H9 (cell line): ENCODE measurements around the gene RNASET2. TPM values are rescaled to one million over a fixed set of nuclear protein-coding genes. Genes with fewer than 3 reads are reported as not detected.

ENCODE experiments used
- DNase-seq: peaks from one replicate; pipeline ENCODE4 v3.0.0-alpha.2; 2017
- H2AFZ ChIP-seq: one replicate; pipeline ENCODE4 v1.6.1; 2013; ENCODE audit warnings: mild to moderate bottlenecking, low read length, control low read depth, moderate library complexity
- H2AK5ac ChIP-seq: 2 replicates; pipeline ENCODE4 v1.6.1; 2013; ENCODE audit warnings: low read length, control low read depth, mixed read lengths; ENCODE audit not compliant: insufficient read length
- H2BK120ac ChIP-seq: one replicate; pipeline ENCODE4 v1.6.1; 2013; ENCODE audit warnings: low read depth, mild to moderate bottlenecking, low read length, control low read depth, inconsistent platforms; ENCODE audit not compliant: poor library complexity, severe bottlenecking
- H2BK12ac ChIP-seq: 2 replicates; pipeline ENCODE4 v1.6.1; 2013; ENCODE audit warnings: low read length, control low read depth, mixed read lengths, low read depth; ENCODE audit not compliant: insufficient read length
- H2BK15ac ChIP-seq: 2 replicates; pipeline ENCODE4 v1.6.1; 2013; ENCODE audit warnings: low read depth, low read length, control low read depth
- H2BK20ac ChIP-seq: one replicate; pipeline ENCODE4 v1.6.1; 2013; ENCODE audit warnings: low read depth, mild to moderate bottlenecking, low read length, control low read depth, inconsistent platforms; ENCODE audit not compliant: poor library complexity, severe bottlenecking
- H2BK5ac ChIP-seq: 2 replicates; pipeline ENCODE4 v1.6.1; 2013; ENCODE audit warnings: low read length, control low read depth, mixed read lengths; ENCODE audit not compliant: insufficient read length
- H3K14ac ChIP-seq: 2 replicates; pipeline ENCODE4 v1.6.1; 2013; ENCODE audit warnings: low read length, control low read depth; ENCODE audit not compliant: insufficient read depth
- H3K18ac ChIP-seq: 2 replicates; pipeline ENCODE4 v1.6.1; 2013; ENCODE audit warnings: low read depth, mild to moderate bottlenecking, mixed read lengths, low read length, control low read depth; ENCODE audit not compliant: insufficient read length
- H3K23ac ChIP-seq: 2 replicates; pipeline ENCODE4 v1.6.1; 2013; ENCODE audit warnings: low read length, control low read depth, mixed read lengths, low read depth; ENCODE audit not compliant: insufficient read length
- H3K23me2 ChIP-seq: 2 replicates; pipeline ENCODE4 v1.6.1; 2013; ENCODE audit warnings: low read depth, mild to moderate bottlenecking, mixed read lengths, low read length, control low read depth; ENCODE audit not compliant: insufficient read length, poor library complexity, severe bottlenecking
- H3K27ac ChIP-seq: 2 replicates; pipeline ENCODE4 v1.5.1; 2013; ENCODE audit warnings: low read length, control low read depth, mixed read lengths, low read depth; ENCODE audit not compliant: insufficient read length
- H3K27me3 ChIP-seq: 2 replicates; pipeline ENCODE4 v1.6.1; 2013; ENCODE audit warnings: low read length, control low read depth, inconsistent platforms; ENCODE audit not compliant: insufficient read depth
- H3K4ac ChIP-seq: 2 replicates; pipeline ENCODE4 v1.6.1; 2013; ENCODE audit warnings: low read depth, mild to moderate bottlenecking, control low read depth, inconsistent platforms, low read length, moderate library complexity
- H3K4me1 ChIP-seq: 2 replicates; pipeline ENCODE4 v1.6.1; 2013; ENCODE audit warnings: low read length, control low read depth, inconsistent platforms; ENCODE audit not compliant: insufficient read depth
- H3K4me2 ChIP-seq: 2 replicates; pipeline ENCODE4 v1.6.1; 2013; ENCODE audit warnings: low read length, control low read depth, mixed read lengths; ENCODE audit not compliant: insufficient read length, insufficient read depth
- H3K56ac ChIP-seq: 2 replicates; pipeline ENCODE4 v1.6.1; 2013; ENCODE audit warnings: low read depth, mild to moderate bottlenecking, mixed read lengths, low read length, control low read depth; ENCODE audit not compliant: insufficient read length
- H3K79me1 ChIP-seq: 2 replicates; pipeline ENCODE4 v1.6.1; 2013; ENCODE audit warnings: low read depth, mild to moderate bottlenecking, moderate library complexity, low read length, control low read depth, inconsistent platforms; ENCODE audit not compliant: insufficient read depth, poor library complexity, severe bottlenecking
- H3K79me2 ChIP-seq: 2 replicates; pipeline ENCODE4 v1.6.1; 2013; ENCODE audit warnings: low read length, control low read depth, inconsistent platforms; ENCODE audit not compliant: insufficient read depth
- H3K9ac ChIP-seq: 2 replicates; pipeline ENCODE4 v1.6.1; 2013; ENCODE audit warnings: low read length, control low read depth, mixed read lengths; ENCODE audit not compliant: insufficient read length; ENCODE audit errors: extremely low read depth
- H3K9me3 ChIP-seq: one replicate; pipeline ENCODE4 v1.6.1; 2013; ENCODE audit warnings: low read depth, low read length, inconsistent platforms; ENCODE audit not compliant: control insufficient read depth
- H3T11ph ChIP-seq: one replicate; pipeline ENCODE4 v1.6.1; 2013; ENCODE audit warnings: mild to moderate bottlenecking, low read length, control low read depth, inconsistent platforms
- H4K20me1 ChIP-seq: one replicate; pipeline ENCODE4 v1.6.1; 2013; ENCODE audit not compliant: control insufficient read depth, insufficient read length, insufficient read depth
- H4K5ac ChIP-seq: 2 replicates; pipeline ENCODE4 v1.6.1; 2013; ENCODE audit warnings: low read depth, mild to moderate bottlenecking, mixed read lengths, low read length, control low read depth; ENCODE audit not compliant: insufficient read length
- H4K8ac ChIP-seq: replicated peaks from 2 replicates; pipeline ENCODE4 v1.6.1; 2013; ENCODE audit warnings: low read length, control low read depth, mixed read lengths, low read depth; ENCODE audit not compliant: insufficient read length
- H4K91ac ChIP-seq: 2 replicates; pipeline ENCODE4 v1.6.1; 2013; ENCODE audit warnings: low read depth, mild to moderate bottlenecking, moderate library complexity, mixed read lengths, low read length, control low read depth; ENCODE audit not compliant: insufficient read length
- H3K27ac Mint-ChIP-seq, 3 experiments: 2 replicates in 2 of 3; 3 replicates in 1 of 3; pipeline ENCODE4 v1.8.0; 2020 to 2021; ENCODE audit warnings: mixed read lengths in 3 of 3, mild to moderate bottlenecking in 1 of 3, moderate library complexity in 1 of 3
- H3K27me3 Mint-ChIP-seq: 2 replicates; pipeline ENCODE4 v1.8.0; 2021; ENCODE audit warnings: low read depth, mild to moderate bottlenecking, moderate library complexity, mixed read lengths
- H3K36me3 Mint-ChIP-seq, 3 experiments: 2 replicates in 2 of 3; 3 replicates in 1 of 3; pipeline ENCODE4 v1.8.0; 2020 to 2021; ENCODE audit warnings: low read depth in 3 of 3, mixed read lengths in 3 of 3; ENCODE audit not compliant: insufficient read depth in 1 of 3
- H3K4me1 Mint-ChIP-seq, 2 experiments: 2 replicates each; pipeline ENCODE4 v1.8.0; 2020; ENCODE audit warnings: mixed read lengths in 2 of 2
- H3K4me3 Mint-ChIP-seq, 2 experiments: 2 replicates in 1 of 2; 3 replicates in 1 of 2; pipeline ENCODE4 v1.8.0; 2020 to 2021; ENCODE audit warnings: mild to moderate bottlenecking in 2 of 2, mixed read lengths in 2 of 2, moderate library complexity in 1 of 2
- H3K9me3 Mint-ChIP-seq, 2 experiments: 2 replicates in 1 of 2; 3 replicates in 1 of 2; pipeline ENCODE4 v1.8.0; 2020; ENCODE audit warnings: mild to moderate bottlenecking in 2 of 2, mixed read lengths in 2 of 2, moderate library complexity in 1 of 2
- WGBS: extraction: QIAGEN DNeasy Blood & Tissue Kit; methylation state at CpG from one replicate; pipeline ENCODE4 v1.1.7; 2013; ENCODE audit warnings: missing lambda C conversion rate, low lambda C conversion rate, mixed read lengths; ENCODE audit not compliant: insufficient read length; ENCODE audit errors: extremely low coverage; 5-methylcytosine and 5-hydroxymethylcytosine counted together
- total RNA-seq: library from RNA; stranded (reverse); gene quantifications from 2 replicates; pipeline ENCODE4 v1.2.1, GENCODE V29; 2021
- TF ChIP-seq, protein P1 (sequence below): fragments of 200-600 bp; sonication (generic); conservative IDR thresholded peaks from 3 replicates; pipeline ENCODE4 v1.8.0; 2021; ENCODE audit warnings: antibody characterized with exemption, mild to moderate bottlenecking

Gene RNASET2
- total RNA-seq, 1 experiment from 2014 or later, result 28.2 TPM

GRCh38 chr6:166925141-166925996 lies 31.0 kb downstream of the RNASET2 start:
- Histone ChIP-seq H3K27me3 (no peaks in the 10 kb centered on the region), H4K91ac (no peak overlapping the region), H3K27ac (no peak overlapping the region), H3T11ph (no peak overlapping the region), H3K9ac (no peak overlapping the region), H3K14ac (no peak overlapping the region), H3K18ac (no peak overlapping the region), H3K23me2 (no peaks in the 10 kb centered on the region), H2BK5ac (no peak overlapping the region), H4K8ac (no peak overlapping the region), H2BK120ac (no peak overlapping the region), H3K4me2 (no peak overlapping the region), H3K79me1 (no peaks in the 10 kb centered on the region), H3K56ac (no peak overlapping the region), H3K9me3 (no peaks in the 10 kb centered on the region), H2AFZ (no peak overlapping the region), H2BK15ac (no peak overlapping the region), H2AK5ac (no peak overlapping the region), H3K79me2 (no peaks in the 10 kb centered on the region), H3K23ac (no peak overlapping the region), H4K5ac (no peak overlapping the region), H2BK20ac (no peak overlapping the region), H3K4me1 (no peaks in the 10 kb centered on the region), H3K4ac (no peak overlapping the region), H2BK12ac (no peak overlapping the region), H4K20me1 (no peaks in the 10 kb centered on the region)
- no peaks in the 10 kb centered on the region; a peak in 1 of 7 replicates for H3K36me3 Mint-ChIP-seq
- H3K27me3 Mint-ChIP-seq, result peaks cover 2% of the 10 kb centered on the region
- H3K4me3 Mint-ChIP-seq, result no peak overlapping the region
- no peaks in the 10 kb centered on the region for H3K9me3 Mint-ChIP-seq
- no peaks in the 10 kb centered on the region for H3K4me1 Mint-ChIP-seq
- TF ChIP-seq, protein P1, sequence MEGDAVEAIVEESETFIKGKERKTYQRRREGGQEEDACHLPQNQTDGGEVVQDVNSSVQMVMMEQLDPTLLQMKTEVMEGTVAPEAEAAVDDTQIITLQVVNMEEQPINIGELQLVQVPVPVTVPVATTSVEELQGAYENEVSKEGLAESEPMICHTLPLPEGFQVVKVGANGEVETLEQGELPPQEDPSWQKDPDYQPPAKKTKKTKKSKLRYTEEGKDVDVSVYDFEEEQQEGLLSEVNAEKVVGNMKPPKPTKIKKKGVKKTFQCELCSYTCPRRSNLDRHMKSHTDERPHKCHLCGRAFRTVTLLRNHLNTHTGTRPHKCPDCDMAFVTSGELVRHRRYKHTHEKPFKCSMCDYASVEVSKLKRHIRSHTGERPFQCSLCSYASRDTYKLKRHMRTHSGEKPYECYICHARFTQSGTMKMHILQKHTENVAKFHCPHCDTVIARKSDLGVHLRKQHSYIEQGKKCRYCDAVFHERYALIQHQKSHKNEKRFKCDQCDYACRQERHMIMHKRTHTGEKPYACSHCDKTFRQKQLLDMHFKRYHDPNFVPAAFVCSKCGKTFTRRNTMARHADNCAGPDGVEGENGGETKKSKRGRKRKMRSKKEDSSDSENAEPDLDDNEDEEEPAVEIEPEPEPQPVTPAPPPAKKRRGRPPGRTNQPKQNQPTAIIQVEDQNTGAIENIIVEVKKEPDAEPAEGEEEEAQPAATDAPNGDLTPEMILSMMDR, result no peak
- DNase-seq, result no peak
- no CpG with 5 or more reads among the region's 19 CpGs for WGBS
- H3K27ac Mint-ChIP-seq, result no peak overlapping the region; a peak in 2 of 7 replicates
